A549 (cell line): ENCODE measurements around the gene ASB16. TPM values are rescaled to one million over a fixed set of nuclear protein-coding genes. Genes with fewer than 3 reads are reported as not detected.

Experiments used
- ATAC-seq, 2 experiments: fragments of 200-7000 bp in 1 of 2; fragments of >200 bp in 1 of 2; cut with Nextera tagmentation in 1 of 2; cut with Tn5 transposase in 1 of 2; 3 replicates each; pipeline versions ENCODE4 v1.8.0 to v1.9.1; 2018 to 2020; ENCODE audit warnings: mild to moderate bottlenecking in 1 of 2, moderate library complexity in 1 of 2
- CTCF ChIA-PET: fragments of 300-600 bp; sonication (Branson Sonifier 250); formaldehyde crosslinking; extraction: SDS; loops from one replicate; lab custom pipeline; 2021; ENCODE audit warnings: antibody characterized with exemption, inconsistent platforms; lab: Yijun Ruan, JAX
- POLR2A ChIA-PET: fragments of 350-600 bp; formaldehyde crosslinking; extraction: SDS; loops from one replicate; lab custom pipeline; 2021; ENCODE audit warnings: antibody characterized with exemption, inconsistent platforms; lab: Yijun Ruan, JAX
- DNase-seq, 2 experiments: peaks; one replicate each; pipeline versions ENCODE4 v3.0.0 to v3.0.0-alpha.2; 2011 to 2016; ENCODE audit warnings: low read depth in 1 of 2, low spot score in 1 of 2
- FAIRE-seq: peaks from 2 replicates; lab custom pipeline; 2011; peaks lifted over from hg19 to GRCh38; lab: Jason Lieb, UNC
- H3K27ac ChIP-seq, 2 experiments: fragments of >200 bp; sonication (Bioruptor Twin); formaldehyde crosslinking; 3 replicates each; pipeline ENCODE4 v1.5.1; 2016 to 2017
- H3K4me1 ChIP-seq: fragments of >200 bp; sonication (Bioruptor Twin); formaldehyde crosslinking; 3 replicates; pipeline ENCODE4 v1.6.1; 2016
- H3K4me2 ChIP-seq: fragments of >200 bp; sonication (Bioruptor Twin); formaldehyde crosslinking; 3 replicates; pipeline ENCODE4 v1.6.1; 2016
- H3K4me3 ChIP-seq: fragments of >200 bp; sonication (Bioruptor Twin); formaldehyde crosslinking; 3 replicates; pipeline ENCODE4 v1.5.1; 2016
- H3K9me3 ChIP-seq: fragments of >200 bp; sonication (Bioruptor Twin); formaldehyde crosslinking; 3 replicates; pipeline ENCODE4 v1.6.1; 2016
- BHLHE40 ChIP-seq: IDR thresholded peaks from 2 replicates; pipeline ENCODE4 v1.6.1; 2012; ENCODE audit warnings: low read depth, low read length, inconsistent platforms
- CBX2 ChIP-seq: fragments of 200-600 bp; sonication (generic); IDR thresholded peaks from 2 replicates; pipeline ENCODE4 v1.6.1; 2016; ENCODE audit warnings: low read depth, mild to moderate bottlenecking, borderline replicate concordance
- CHD4 ChIP-seq: fragments of 200-600 bp; sonication (generic); IDR thresholded peaks from 2 replicates; pipeline ENCODE4 v1.6.1; 2016; ENCODE audit warnings: antibody characterized with exemption, mild to moderate bottlenecking, borderline replicate concordance
- EP300 ChIP-seq, 2 experiments: fragments of >200 bp; sonication (Bioruptor Twin); formaldehyde crosslinking; IDR thresholded peaks; 2 replicates in 1 of 2; 3 replicates in 1 of 2; pipeline ENCODE4 v1.6.1; 2016 to 2017
- FOSB ChIP-seq: fragments of 250-450 bp; sonication (Bioruptor Pico); IDR thresholded peaks from 2 replicates; pipeline ENCODE4 v1.5.0; 2020; ENCODE audit warnings: mild to moderate bottlenecking, moderate library complexity
- HOXA7 ChIP-seq: fragments of 250-450 bp; sonication (Bioruptor Pico); IDR thresholded peaks from 2 replicates; pipeline ENCODE4 v1.5.0; 2020; ENCODE audit warnings: mild to moderate bottlenecking, moderate library complexity
- JUN ChIP-seq, 2 experiments: fragments of >200 bp; sonication (Bioruptor Twin); formaldehyde crosslinking; IDR thresholded peaks; 2 replicates in 1 of 2; 3 replicates in 1 of 2; pipeline ENCODE4 v1.6.1; 2016 to 2017
- MYC ChIP-seq: IDR thresholded peaks from 2 replicates; pipeline ENCODE4 v1.6.1; 2012; ENCODE audit warnings: mild to moderate bottlenecking, inconsistent platforms, low read length, improper control_type of control experiment, borderline replicate concordance
- NPAS2 ChIP-seq: fragments of 250-450 bp; sonication (Bioruptor Pico); IDR thresholded peaks from 2 replicates; pipeline ENCODE4 v1.8.0; 2022; ENCODE audit warnings: mild to moderate bottlenecking, moderate library complexity, borderline replicate concordance
- POLR2AphosphoS2 ChIP-seq: conservative IDR thresholded peaks from 2 replicates; pipeline ENCODE4 v1.6.1; 2012; ENCODE audit warnings: low read length, improper control_type of control experiment, inconsistent platforms
- RARB ChIP-seq: fragments of 250-450 bp; sonication (Bioruptor Pico); IDR thresholded peaks from 2 replicates; pipeline ENCODE4 v1.8.0; 2021; ENCODE audit warnings: mild to moderate bottlenecking, moderate library complexity
- ZSCAN20 ChIP-seq: fragments of 250-450 bp; sonication (Bioruptor Pico); IDR thresholded peaks from 2 replicates; pipeline ENCODE4 v1.8.0; 2022; ENCODE audit warnings: mild to moderate bottlenecking, moderate library complexity
- WGBS: methylation state at CpG from one replicate; pipeline ENCODE4 v1.1.6; 2017; ENCODE audit errors: missing lambda C conversion rate; 5-methylcytosine and 5-hydroxymethylcytosine counted together
- polyA plus RNA-seq, 4 experiments: library from polyadenylated mRNA; depleted of rRNA in 3 of 4; stranded (reverse); fragments of >200 nt; fragmentation: RNase III in 1 of 4; extraction: RNeasy Plus Mini Kit Qiagen cat#74134 plus additional on column Dnase treatment in 1 of 4; gene quantifications; 2 replicates in 3 of 4; 3 replicates in 1 of 4; pipeline ENCODE4 v1.2.3, GENCODE V29; 2011 to 2017
- TF ChIP-seq, protein P1 (sequence below): fragments of >200 bp; sonication (Bioruptor Twin); formaldehyde crosslinking; IDR thresholded peaks from 3 replicates; pipeline ENCODE4 v1.6.1; 2016
- TF ChIP-seq, protein P2 (sequence below): fragments of 150-350 bp; IDR thresholded peaks from 2 replicates; pipeline ENCODE4 v1.6.1; 2014; ENCODE audit warnings: low read depth, mild to moderate bottlenecking, low read length
- TF ChIP-seq, protein P3 (sequence below): fragments of >200 bp; sonication (Bioruptor Twin); formaldehyde crosslinking; IDR thresholded peaks from 2 replicates; pipeline ENCODE4 v1.6.1; 2016
- TF ChIP-seq, protein P4 (sequence below): fragments of 200-600 bp; sonication (generic); IDR thresholded peaks from 2 replicates; pipeline ENCODE4 v1.6.1; 2016; ENCODE audit warnings: antibody characterized with exemption, mild to moderate bottlenecking, moderate library complexity
- TF ChIP-seq, protein P5 (sequence below): fragments of >200 bp; sonication (Bioruptor Twin); formaldehyde crosslinking; IDR thresholded peaks from 3 replicates; pipeline ENCODE4 v1.5.1; 2016

The ASB16 gene
- polyA plus RNA-seq, 2 of the 4 experiments (the other 2 are of a cell fraction), result 0.15 TPM; not detected in 1

DNA sequence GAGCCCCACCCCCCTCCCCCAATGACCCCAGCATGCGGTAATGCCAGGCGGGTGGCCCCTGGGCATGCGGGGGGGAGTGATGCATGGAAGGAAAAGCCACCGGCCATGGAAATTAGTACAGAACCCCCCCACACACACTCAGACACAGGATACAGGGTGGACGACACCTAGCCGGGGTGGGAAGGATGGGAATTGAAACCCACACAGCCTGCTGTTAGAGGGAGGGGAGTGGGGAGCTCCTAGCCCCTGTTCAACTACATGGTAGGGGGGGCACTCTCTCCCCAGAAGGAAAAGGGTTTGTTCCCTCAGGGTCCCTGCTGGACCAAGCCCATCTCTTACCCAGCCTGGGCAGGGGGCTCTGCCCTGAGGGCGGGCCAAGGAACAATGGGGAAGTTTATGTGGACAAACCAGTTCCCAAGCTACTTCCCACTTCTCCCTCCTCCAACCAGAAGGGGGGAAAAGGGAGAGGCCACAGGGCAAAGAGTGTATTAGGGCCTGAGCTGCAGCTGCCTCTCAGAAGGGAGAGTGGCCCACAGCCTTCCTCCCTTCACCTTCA is 21.5 kb downstream of the ASB16 start:
- no peaks in the 10 kb centered on the region for H3K9me3 ChIP-seq
- ChIA-PET POLR2A (interaction anchor here (1.4 kb wide), 1 partner anchor 18 kb away, joined by 4 read pairs; no protein-coding TSS in a partner anchor), CTCF (interaction anchor here (0.5 to 7.8 kb wide), 3 partner anchors 20 to 57 kb away, joined by 3 to 61 read pairs (median 4); no protein-coding TSS in a partner anchor)
- no peak for DNase-seq
- H3K27ac ChIP-seq, result peak overlapping the region in 1 of 2 experiments; percentile 9; a peak in 1 of 6 replicates
- no peak for FAIRE-seq
- H3K4me3 ChIP-seq, result no peak overlapping the region
- H3K4me1 ChIP-seq, result peaks cover 13% of the 10 kb centered on the region
- peak in 1 of 2 experiments; percentile 16; a peak in 3 of 6 replicates for ATAC-seq
- no peak overlapping the region for H3K4me2 ChIP-seq
- 92% methylated on average over 7 of the region's 7 CpGs for WGBS
- TF ChIP-seq, protein P1, sequence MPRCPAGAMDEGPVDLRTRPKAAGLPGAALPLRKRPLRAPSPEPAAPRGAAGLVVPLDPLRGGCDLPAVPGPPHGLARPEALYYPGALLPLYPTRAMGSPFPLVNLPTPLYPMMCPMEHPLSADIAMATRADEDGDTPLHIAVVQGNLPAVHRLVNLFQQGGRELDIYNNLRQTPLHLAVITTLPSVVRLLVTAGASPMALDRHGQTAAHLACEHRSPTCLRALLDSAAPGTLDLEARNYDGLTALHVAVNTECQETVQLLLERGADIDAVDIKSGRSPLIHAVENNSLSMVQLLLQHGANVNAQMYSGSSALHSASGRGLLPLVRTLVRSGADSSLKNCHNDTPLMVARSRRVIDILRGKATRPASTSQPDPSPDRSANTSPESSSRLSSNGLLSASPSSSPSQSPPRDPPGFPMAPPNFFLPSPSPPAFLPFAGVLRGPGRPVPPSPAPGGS, result 0 out of 3 replicates have a peak, but pooled peaks have one; percentile 12
- TF ChIP-seq, protein P2, sequence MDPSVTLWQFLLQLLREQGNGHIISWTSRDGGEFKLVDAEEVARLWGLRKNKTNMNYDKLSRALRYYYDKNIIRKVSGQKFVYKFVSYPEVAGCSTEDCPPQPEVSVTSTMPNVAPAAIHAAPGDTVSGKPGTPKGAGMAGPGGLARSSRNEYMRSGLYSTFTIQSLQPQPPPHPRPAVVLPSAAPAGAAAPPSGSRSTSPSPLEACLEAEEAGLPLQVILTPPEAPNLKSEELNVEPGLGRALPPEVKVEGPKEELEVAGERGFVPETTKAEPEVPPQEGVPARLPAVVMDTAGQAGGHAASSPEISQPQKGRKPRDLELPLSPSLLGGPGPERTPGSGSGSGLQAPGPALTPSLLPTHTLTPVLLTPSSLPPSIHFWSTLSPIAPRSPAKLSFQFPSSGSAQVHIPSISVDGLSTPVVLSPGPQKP, result no peak
- 0 out of 2 replicates have a peak, but pooled peaks have one; percentile 54 for TF ChIP-seq RARB (CRISPR knock-in tag)
- no peak for TF ChIP-seq BHLHE40
- TF ChIP-seq, all 56 proteins: peak for 2

DNA sequence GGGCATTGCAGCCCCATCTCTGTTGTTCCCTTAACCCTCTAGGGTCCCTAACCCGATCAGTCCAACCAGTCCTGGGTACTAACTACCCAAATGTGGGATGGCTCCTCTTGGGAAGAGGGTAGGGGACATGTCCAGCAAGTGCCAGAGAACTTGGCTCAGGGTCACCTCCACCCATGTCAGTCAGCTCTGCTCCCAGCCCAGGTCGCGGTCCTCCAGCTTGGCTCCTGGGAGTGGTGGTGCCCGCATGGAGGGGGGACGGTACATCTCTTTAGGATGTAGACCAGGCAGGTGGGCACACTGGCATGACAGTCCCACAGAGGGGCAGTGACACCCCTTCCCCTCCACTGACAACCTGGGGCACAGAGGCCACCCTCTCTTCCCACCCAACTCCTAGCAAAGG is 22.2 kb downstream of the ASB16 start:
- H3K27ac ChIP-seq, result peak overlapping the region in 1 of 2 experiments; percentile 78; a peak in 3 of 6 replicates
- DNase-seq, result no peak
- no peak overlapping the region for H3K4me2 ChIP-seq
- ATAC-seq, result peak; percentile 7; a peak in 3 of 6 replicates
- no peaks in the 10 kb centered on the region for H3K9me3 ChIP-seq
- no peak for FAIRE-seq
- POLR2A ChIA-PET, result no interaction called here
- peaks cover 20% of the 10 kb centered on the region for H3K4me1 ChIP-seq
- CTCF ChIA-PET, result interaction anchor here (0.9 to 7.8 kb wide), 2 partner anchors 19 to 26 kb away, joined by 4 to 61 read pairs; partner anchors contain the start of gene UBTF
- TF ChIP-seq FOSB (CRISPR knock-in tag), result no peak
- TF ChIP-seq CHD4, result no peak
- TF ChIP-seq ZSCAN20 (CRISPR knock-in tag), result no peak
- TF ChIP-seq POLR2AphosphoS2, result no peak
- TF ChIP-seq, protein P3, sequence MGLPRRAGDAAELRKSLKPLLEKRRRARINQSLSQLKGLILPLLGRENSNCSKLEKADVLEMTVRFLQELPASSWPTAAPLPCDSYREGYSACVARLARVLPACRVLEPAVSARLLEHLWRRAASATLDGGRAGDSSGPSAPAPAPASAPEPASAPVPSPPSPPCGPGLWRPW, result no peak
- TF ChIP-seq HOXA7 (CRISPR knock-in tag), result no peak
- TF ChIP-seq, protein P2, result no peak
- no peak for TF ChIP-seq RARB (CRISPR knock-in tag)
- TF ChIP-seq CBX2, result no peak
- no peak for TF ChIP-seq NPAS2 (CRISPR knock-in tag)
- TF ChIP-seq, protein P4, sequence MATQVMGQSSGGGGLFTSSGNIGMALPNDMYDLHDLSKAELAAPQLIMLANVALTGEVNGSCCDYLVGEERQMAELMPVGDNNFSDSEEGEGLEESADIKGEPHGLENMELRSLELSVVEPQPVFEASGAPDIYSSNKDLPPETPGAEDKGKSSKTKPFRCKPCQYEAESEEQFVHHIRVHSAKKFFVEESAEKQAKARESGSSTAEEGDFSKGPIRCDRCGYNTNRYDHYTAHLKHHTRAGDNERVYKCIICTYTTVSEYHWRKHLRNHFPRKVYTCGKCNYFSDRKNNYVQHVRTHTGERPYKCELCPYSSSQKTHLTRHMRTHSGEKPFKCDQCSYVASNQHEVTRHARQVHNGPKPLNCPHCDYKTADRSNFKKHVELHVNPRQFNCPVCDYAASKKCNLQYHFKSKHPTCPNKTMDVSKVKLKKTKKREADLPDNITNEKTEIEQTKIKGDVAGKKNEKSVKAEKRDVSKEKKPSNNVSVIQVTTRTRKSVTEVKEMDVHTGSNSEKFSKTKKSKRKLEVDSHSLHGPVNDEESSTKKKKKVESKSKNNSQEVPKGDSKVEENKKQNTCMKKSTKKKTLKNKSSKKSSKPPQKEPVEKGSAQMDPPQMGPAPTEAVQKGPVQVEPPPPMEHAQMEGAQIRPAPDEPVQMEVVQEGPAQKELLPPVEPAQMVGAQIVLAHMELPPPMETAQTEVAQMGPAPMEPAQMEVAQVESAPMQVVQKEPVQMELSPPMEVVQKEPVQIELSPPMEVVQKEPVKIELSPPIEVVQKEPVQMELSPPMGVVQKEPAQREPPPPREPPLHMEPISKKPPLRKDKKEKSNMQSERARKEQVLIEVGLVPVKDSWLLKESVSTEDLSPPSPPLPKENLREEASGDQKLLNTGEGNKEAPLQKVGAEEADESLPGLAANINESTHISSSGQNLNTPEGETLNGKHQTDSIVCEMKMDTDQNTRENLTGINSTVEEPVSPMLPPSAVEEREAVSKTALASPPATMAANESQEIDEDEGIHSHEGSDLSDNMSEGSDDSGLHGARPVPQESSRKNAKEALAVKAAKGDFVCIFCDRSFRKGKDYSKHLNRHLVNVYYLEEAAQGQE, result no peak
- TF ChIP-seq, protein P5, sequence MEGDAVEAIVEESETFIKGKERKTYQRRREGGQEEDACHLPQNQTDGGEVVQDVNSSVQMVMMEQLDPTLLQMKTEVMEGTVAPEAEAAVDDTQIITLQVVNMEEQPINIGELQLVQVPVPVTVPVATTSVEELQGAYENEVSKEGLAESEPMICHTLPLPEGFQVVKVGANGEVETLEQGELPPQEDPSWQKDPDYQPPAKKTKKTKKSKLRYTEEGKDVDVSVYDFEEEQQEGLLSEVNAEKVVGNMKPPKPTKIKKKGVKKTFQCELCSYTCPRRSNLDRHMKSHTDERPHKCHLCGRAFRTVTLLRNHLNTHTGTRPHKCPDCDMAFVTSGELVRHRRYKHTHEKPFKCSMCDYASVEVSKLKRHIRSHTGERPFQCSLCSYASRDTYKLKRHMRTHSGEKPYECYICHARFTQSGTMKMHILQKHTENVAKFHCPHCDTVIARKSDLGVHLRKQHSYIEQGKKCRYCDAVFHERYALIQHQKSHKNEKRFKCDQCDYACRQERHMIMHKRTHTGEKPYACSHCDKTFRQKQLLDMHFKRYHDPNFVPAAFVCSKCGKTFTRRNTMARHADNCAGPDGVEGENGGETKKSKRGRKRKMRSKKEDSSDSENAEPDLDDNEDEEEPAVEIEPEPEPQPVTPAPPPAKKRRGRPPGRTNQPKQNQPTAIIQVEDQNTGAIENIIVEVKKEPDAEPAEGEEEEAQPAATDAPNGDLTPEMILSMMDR, result no peak
- no peak for TF ChIP-seq MYC
- TF ChIP-seq JUN (IDR thresholded peaks at IDR 0.05), result no peak
- no peak for TF ChIP-seq EP300 (IDR thresholded peaks at IDR 0.05)
- TF ChIP-seq, all 56 proteins: peak for 0
- WGBS, result 98% methylated on average over 5 of the region's 5 CpGs
- H3K4me3 ChIP-seq, result no peak overlapping the region
